HepG2 (cell line): ENCODE results near the gene IRS1. TPM values are rescaled to one million over a fixed set of nuclear protein-coding genes. Genes with fewer than 3 reads are reported as not detected.

Experiments
- AGO1 ChIP-seq: fragments of 200-400 bp; formaldehyde crosslinking; IDR thresholded peaks from 2 replicates; pipeline ENCODE4 v1.6.1; 2017; ENCODE audit warnings: mild to moderate bottlenecking, low read depth, low read length, moderate library complexity; ENCODE audit not compliant: poor library complexity, severe bottlenecking
- ARID5B ChIP-seq: IDR thresholded peaks from 2 replicates; pipeline ENCODE4 v1.4.0; 2020; ENCODE audit warnings: mild to moderate bottlenecking, missing genetic modification reagents
- CBX2 ChIP-seq, 2 experiments: fragments of 200-600 bp in 1 of 2; sonication (generic); formaldehyde crosslinking in 1 of 2; IDR thresholded peaks; 2 replicates each; pipeline versions ENCODE4 v1.7.0 to v1.8.1; 2018 to 2022; ENCODE audit warnings: low read depth in 2 of 2, low read length in 1 of 2, mild to moderate bottlenecking in 1 of 2, missing genetic modification reagents in 1 of 2
- CHCHD3 ChIP-seq: sonication (generic); formaldehyde crosslinking; IDR thresholded peaks from 2 replicates; pipeline ENCODE4 v1.8.0; 2022; ENCODE audit warnings: mild to moderate bottlenecking, missing genetic modification reagents, moderate library complexity
- DPF2 ChIP-seq: sonication (generic); formaldehyde crosslinking; IDR thresholded peaks from 2 replicates; pipeline ENCODE4 v1.4.0; 2020; ENCODE audit warnings: mild to moderate bottlenecking, low read depth, missing genetic modification reagents, borderline replicate concordance
- E2F2 ChIP-seq: sonication (generic); formaldehyde crosslinking; IDR thresholded peaks from 2 replicates; pipeline ENCODE4 v1.4.0; 2020; ENCODE audit warnings: missing genetic modification reagents, borderline replicate concordance
- FOXK1 ChIP-seq: sonication (generic); formaldehyde crosslinking; IDR thresholded peaks from 2 replicates; pipeline ENCODE4 v1.4.0; 2020; ENCODE audit warnings: low read depth, missing genetic modification reagents, borderline replicate concordance
- MAFK ChIP-seq, 2 experiments: IDR thresholded peaks in 1 of 2; conservative IDR thresholded peaks in 1 of 2; 2 replicates each; pipeline ENCODE4 v1.6.1; 2011; ENCODE audit warnings: improper control_type of control experiment in 2 of 2, low read length in 2 of 2
- PCBP2 ChIP-seq: fragments of 200-400 bp; formaldehyde crosslinking; optimal IDR thresholded peaks from 2 replicates; pipeline ENCODE3; 2018; ENCODE audit warnings: low read length, low read depth; ENCODE audit not compliant: poor library complexity, severe bottlenecking
- ZNF430 ChIP-seq: sonication (generic); formaldehyde crosslinking; IDR thresholded peaks from 2 replicates; pipeline ENCODE4 v1.9.0; 2021; ENCODE audit warnings: mild to moderate bottlenecking, missing genetic modification reagents
- ZNF670 ChIP-seq: sonication (generic); formaldehyde crosslinking; IDR thresholded peaks from 2 replicates; pipeline ENCODE4 v1.8.0; 2022; ENCODE audit warnings: mild to moderate bottlenecking, missing genetic modification reagents, borderline replicate concordance
- ZNF709 ChIP-seq: sonication (generic); formaldehyde crosslinking; IDR thresholded peaks from 2 replicates; pipeline ENCODE4 v1.5.0; 2020; ENCODE audit warnings: mild to moderate bottlenecking, missing genetic modification reagents
- polyA plus RNA-seq, 8 experiments: library from polyadenylated mRNA; depleted of rRNA in 3 of 8; stranded (reverse) in 7 of 8; unstranded in 1 of 8; fragments of >200 nt; fragmentation: Illumina TruSeq in 4 of 8; extraction: Trizol in 4 of 8; gene quantifications; 2 replicates each; pipeline versions ENCODE4 v1.2.1 to v1.2.3, GENCODE V29; 2011 to 2016; ENCODE audit warnings: low read depth in 4 of 8, missing spikeins in 1 of 8, mixed read lengths in 1 of 8; ENCODE audit not compliant: insufficient read depth in 1 of 8
- total RNA-seq, 5 experiments: library from RNA; depleted of rRNA; stranded (reverse); fragments of >200 nt; fragmentation: Illumina TruSeq; extraction: Trizol; gene quantifications; 2 replicates each; pipeline ENCODE4 v1.2.3, GENCODE V29; 2016; ENCODE audit warnings: low read depth in 1 of 5
- TF ChIP-seq, protein P1 (sequence below): sonication (generic); formaldehyde crosslinking; IDR thresholded peaks from one replicate; pipeline ENCODE4 v1.5.1; 2020; ENCODE audit warnings: mild to moderate bottlenecking, missing genetic modification reagents; ENCODE audit errors: not compliant biosample characterization
- TF ChIP-seq, protein P2 (sequence below): sonication (generic); formaldehyde crosslinking; IDR thresholded peaks from 2 replicates; pipeline ENCODE4 v1.5.0; 2020; ENCODE audit warnings: missing genetic modification reagents, mild to moderate bottlenecking, borderline replicate concordance

IRS1 gene
- total and polyA plus RNA-seq, 2 of the 13 experiments (the other 11 are each of a cell fraction or from before 2014, with no cell fraction given) = 8.7 to 9.0 TPM

DNA sequence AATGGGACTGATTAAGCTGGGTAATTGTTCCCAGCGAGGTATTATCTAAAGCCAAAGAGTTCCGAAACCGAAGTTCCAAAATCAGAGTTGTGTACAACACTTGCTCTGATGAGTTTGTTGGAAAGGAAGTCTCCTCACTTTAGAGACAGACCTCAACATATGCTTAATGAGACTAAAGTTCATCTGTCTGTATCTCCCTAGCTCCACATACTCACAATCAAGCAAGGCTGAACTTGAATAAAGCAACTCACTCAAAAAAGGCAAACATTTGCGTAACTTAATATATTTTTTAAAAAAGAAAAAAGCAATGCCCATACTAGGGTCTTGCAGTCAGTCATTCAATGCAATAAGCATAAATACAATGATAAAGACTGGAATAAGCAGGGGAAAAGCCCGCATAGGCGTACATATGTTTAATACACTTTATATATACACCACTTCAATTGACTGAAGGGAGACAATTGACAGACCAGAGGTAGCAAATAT, 60.0 kb downstream of the IRS1 start (continued):
- TF ChIP-seq, protein P1, sequence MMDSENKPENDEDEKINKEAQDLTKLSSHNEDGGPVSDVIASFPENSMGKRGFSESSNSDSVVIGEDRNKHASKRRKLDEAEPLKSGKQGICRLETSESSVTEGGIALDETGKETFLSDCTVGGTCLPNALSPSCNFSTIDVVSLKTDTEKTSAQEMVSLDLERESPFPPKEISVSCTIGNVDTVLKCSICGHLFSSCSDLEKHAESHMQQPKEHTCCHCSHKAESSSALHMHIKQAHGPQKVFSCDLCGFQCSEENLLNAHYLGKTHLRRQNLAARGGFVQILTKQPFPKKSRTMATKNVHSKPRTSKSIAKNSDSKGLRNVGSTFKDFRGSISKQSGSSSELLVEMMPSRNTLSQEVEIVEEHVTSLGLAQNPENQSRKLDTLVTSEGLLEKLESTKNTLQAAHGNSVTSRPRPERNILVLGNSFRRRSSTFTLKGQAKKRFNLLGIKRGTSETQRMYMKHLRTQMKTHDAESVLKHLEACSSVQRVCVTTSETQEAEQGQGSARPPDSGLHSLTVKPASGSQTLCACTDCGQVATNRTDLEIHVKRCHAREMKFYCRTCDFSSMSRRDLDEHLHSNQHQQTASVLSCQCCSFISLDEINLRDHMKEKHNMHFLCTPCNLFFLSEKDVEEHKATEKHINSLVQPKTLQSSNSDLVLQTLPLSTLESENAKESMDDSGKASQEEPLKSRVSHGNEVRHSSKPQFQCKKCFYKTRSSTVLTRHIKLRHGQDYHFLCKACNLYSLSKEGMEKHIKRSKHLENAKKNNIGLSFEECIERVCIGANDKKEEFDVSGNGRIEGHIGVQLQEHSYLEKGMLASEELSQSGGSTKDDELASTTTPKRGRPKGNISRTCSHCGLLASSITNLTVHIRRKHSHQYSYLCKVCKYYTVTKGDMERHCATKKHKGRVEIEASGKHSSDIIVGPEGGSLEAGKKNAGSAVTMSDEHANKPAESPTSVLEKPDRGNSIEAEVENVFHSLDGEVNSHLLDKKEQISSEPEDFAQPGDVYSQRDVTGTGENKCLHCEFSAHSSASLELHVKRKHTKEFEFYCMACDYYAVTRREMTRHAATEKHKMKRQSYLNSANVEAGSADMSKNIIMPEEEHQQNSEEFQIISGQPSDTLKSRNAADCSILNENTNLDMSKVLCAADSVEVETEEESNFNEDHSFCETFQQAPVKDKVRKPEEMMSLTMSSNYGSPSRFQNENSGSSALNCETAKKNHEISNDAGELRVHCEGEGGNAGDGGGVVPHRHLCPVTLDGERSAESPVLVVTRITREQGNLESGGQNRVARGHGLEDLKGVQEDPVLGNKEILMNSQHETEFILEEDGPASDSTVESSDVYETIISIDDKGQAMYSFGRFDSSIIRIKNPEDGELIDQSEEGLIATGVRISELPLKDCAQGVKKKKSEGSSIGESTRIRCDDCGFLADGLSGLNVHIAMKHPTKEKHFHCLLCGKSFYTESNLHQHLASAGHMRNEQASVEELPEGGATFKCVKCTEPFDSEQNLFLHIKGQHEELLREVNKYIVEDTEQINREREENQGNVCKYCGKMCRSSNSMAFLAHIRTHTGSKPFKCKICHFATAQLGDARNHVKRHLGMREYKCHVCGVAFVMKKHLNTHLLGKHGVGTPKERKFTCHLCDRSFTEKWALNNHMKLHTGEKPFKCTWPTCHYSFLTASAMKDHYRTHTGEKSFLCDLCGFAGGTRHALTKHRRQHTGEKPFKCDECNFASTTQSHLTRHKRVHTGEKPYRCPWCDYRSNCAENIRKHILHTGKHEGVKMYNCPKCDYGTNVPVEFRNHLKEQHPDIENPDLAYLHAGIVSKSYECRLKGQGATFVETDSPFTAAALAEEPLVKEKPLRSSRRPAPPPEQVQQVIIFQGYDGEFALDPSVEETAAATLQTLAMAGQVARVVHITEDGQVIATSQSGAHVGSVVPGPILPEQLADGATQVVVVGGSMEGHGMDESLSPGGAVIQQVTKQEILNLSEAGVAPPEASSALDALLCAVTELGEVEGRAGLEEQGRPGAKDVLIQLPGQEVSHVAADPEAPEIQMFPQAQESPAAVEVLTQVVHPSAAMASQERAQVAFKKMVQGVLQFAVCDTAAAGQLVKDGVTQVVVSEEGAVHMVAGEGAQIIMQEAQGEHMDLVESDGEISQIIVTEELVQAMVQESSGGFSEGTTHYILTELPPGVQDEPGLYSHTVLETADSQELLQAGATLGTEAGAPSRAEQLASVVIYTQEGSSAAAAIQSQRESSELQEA (CRISPR knock-in tag) = no peak
- TF ChIP-seq, protein P2, sequence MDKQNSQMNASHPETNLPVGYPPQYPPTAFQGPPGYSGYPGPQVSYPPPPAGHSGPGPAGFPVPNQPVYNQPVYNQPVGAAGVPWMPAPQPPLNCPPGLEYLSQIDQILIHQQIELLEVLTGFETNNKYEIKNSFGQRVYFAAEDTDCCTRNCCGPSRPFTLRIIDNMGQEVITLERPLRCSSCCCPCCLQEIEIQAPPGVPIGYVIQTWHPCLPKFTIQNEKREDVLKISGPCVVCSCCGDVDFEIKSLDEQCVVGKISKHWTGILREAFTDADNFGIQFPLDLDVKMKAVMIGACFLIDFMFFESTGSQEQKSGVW (CRISPR knock-in tag) = no peak
- TF ChIP-seq MAFK (conservative IDR thresholded peaks at IDR 0.05 in 1 of 2, IDR thresholded peaks at IDR 0.05 in 1 of 2; ENCODE audit: low read length in 2 of 2) (no peak), PCBP2 (no peak), ZNF430 (CRISPR knock-in tag) (no peak), CHCHD3 (no peak), FOXK1 (0 out of 2 replicates have a peak, but pooled peaks have one; percentile 2), CBX2 (IDR thresholded peaks at IDR 0.05; ENCODE audit: low read depth, low read length) (no peak), CBX2 (CRISPR knock-in tag; IDR thresholded peaks at IDR 0.05; ENCODE audit: low read depth) (no peak), E2F2 (no peak), AGO1 (no peak), ZNF670 (CRISPR knock-in tag) (0 out of 2 replicates have a peak, but pooled peaks have one; percentile 59), ARID5B (CRISPR knock-in tag) (no peak; the same call in 1 of the 2 replicates), DPF2 (CRISPR knock-in tag) (no peak), ZNF709 (CRISPR knock-in tag) (no peak)
